GM18870 (cell line): ENCODE data around the gene BCAM.
"Not testable (repeated sequence)": the region's sequence is repeated elsewhere in the genome, so short reads cannot be mapped to it uniquely, and the experiment has no call there.

Source experiments
- ATAC-seq: cut with Tn5 transposase; IDR thresholded peaks from one replicate; pipeline ENCODE4 v1.9.1; 2021; ENCODE audit warnings: moderate library complexity; ENCODE audit not compliant: unreplicated experiment

The BCAM gene

GRCh38 chr19:44847144-44848035 lies 38.5 kb downstream of the BCAM start:
- ATAC-seq, result no peak

GRCh38 chr19:44848036-44848811 lies 39.3 kb downstream of the BCAM start:
- ATAC-seq, result no peak

GRCh38 chr19:44848812-44849447 lies 40.0 kb downstream of the BCAM start:
- no peak for ATAC-seq

GRCh38 chr19:44850641-44851109 lies 41.8 kb downstream of the BCAM start:
- no peak for ATAC-seq

GRCh38 chr19:44851427-44851826 lies 42.5 kb downstream of the BCAM start:
- no peak for ATAC-seq

- ATAC-seq, result no peak
Observed at GRCh38 chr19:44855606-44856005, 46.7 kb downstream of the BCAM start.

- ATAC-seq, result no peak
Observed at GRCh38 chr19:44856421-44857083, 47.6 kb downstream of the BCAM start.

- ATAC-seq, result no peak
Observed at GRCh38 chr19:44857837-44858236, 48.9 kb downstream of the BCAM start.

GRCh38 chr19:44861576-44861975 lies 52.7 kb downstream of the BCAM start:
- ATAC-seq, result not testable (repeated sequence)

GRCh38 chr19:44863990-44864389 lies 55.1 kb downstream of the BCAM start:
- no peak for ATAC-seq

- no peak for ATAC-seq
Observed at GRCh38 chr19:44865196-44865767, 56.4 kb downstream of the BCAM start.

GRCh38 chr19:44866664-44867063 lies 57.8 kb downstream of the BCAM start:
- no peak for ATAC-seq

- no peak for ATAC-seq
Observed at GRCh38 chr19:44867578-44867977, 58.7 kb downstream of the BCAM start.

GRCh38 chr19:44869733-44870470 lies 61.0 kb downstream of the BCAM start:
- no peak for ATAC-seq
